ENCODE measurements around the gene TEAD3. TPM values are rescaled to one million over a fixed set of nuclear protein-coding genes. Genes with fewer than 3 reads are reported as not detected.

Gene TEAD3
- total RNA-seq, 1 experiment from 2014 or later = 5.6 TPM

Other genes starting within 250 kb of the TEAD3 start
- 12.4 and 12.7 TPM in 2 replicates for gene ZNF76, start 237.3 kb downstream of the TEAD3 start, total RNA-seq (2014; rRNA removed; shearing (Covaris generic))
- gene DEF6, start 199.3 kb downstream of the TEAD3 start, total RNA-seq (2014; rRNA removed; shearing (Covaris generic)) = 0.72 and 1.4 TPM in 2 replicates
- 9.0 and 11.1 TPM in 2 replicates for gene PPARD, start 154.5 kb downstream of the TEAD3 start, total RNA-seq (2014; rRNA removed; shearing (Covaris generic))
- gene FANCE, start 44.7 kb downstream of the TEAD3 start, total RNA-seq (2014; rRNA removed; shearing (Covaris generic)) = 6.0 and 7.0 TPM in 2 replicates
- 1,385 and 1,626 TPM in 2 replicates for gene RPL10A, start 28.7 kb downstream of the TEAD3 start, total RNA-seq (2014; rRNA removed; shearing (Covaris generic))
- gene TULP1, start 15.8 kb upstream of the TEAD3 start, total RNA-seq (2014; rRNA removed; shearing (Covaris generic)) = not detected in 2 replicates
- gene FKBP5, start 191.8 kb upstream of the TEAD3 start, total RNA-seq (2014; rRNA removed; shearing (Covaris generic)) = under 0.01 and 0.10 TPM in 2 replicates
- not detected in 2 replicates for gene ARMC12, start 240.0 kb upstream of the TEAD3 start, total RNA-seq (2014; rRNA removed; shearing (Covaris generic))